HG03025 (cell line): ENCODE data around the gene YWHAQ.
"Not testable (repeated sequence)": the region's sequence is repeated elsewhere in the genome, so short reads cannot be mapped to it uniquely, and the experiment has no call there.

Experiments
- ATAC-seq: cut with Tn5 transposase; IDR thresholded peaks from one replicate; pipeline ENCODE4 v1.9.1; 2021; ENCODE audit warnings: mild to moderate bottlenecking, moderate library complexity; ENCODE audit not compliant: unreplicated experiment, low FRiP score

The YWHAQ gene

GRCh38 chr2:9556121-9556743, 74.6 kb downstream of the YWHAQ start:
- ATAC-seq: peak; percentile 23

GRCh38 chr2:9555297-9556120, 75.3 kb downstream of the YWHAQ start, which contains the start of gene ADAM17:
TSS of gene ADAM17 (minus strand) at chr2:9555830. CDS start at chr2:9555605, 225 bp downstream.
- peak; percentile 77 for ATAC-seq

GRCh38 chr2:9554921-9555296, 75.9 kb downstream of the YWHAQ start:
- no peak for ATAC-seq

GRCh38 chr2:9552219-9553178, 78.3 kb downstream of the YWHAQ start:
- ATAC-seq: no peak

- not testable (repeated sequence) for ATAC-seq
Observed at GRCh38 chr2:9550859-9551391, 79.9 kb downstream of the YWHAQ start.

- ATAC-seq: no peak
Observed at GRCh38 chr2:9549420-9549819, 81.4 kb downstream of the YWHAQ start.

- peak; percentile 43 for ATAC-seq
Observed at GRCh38 chr2:9548506-9548905, 82.3 kb downstream of the YWHAQ start.

GRCh38 chr2:9547262-9547991, 83.4 kb downstream of the YWHAQ start:
- no peak for ATAC-seq

- no peak for ATAC-seq
Observed at GRCh38 chr2:9545502-9545901, 85.3 kb downstream of the YWHAQ start.

GRCh38 chr2:9543557-9543956, 87.2 kb downstream of the YWHAQ start:
- no peak for ATAC-seq

GRCh38 chr2:9539531-9539930, 91.3 kb downstream of the YWHAQ start:
- no peak for ATAC-seq

- no peak for ATAC-seq
Observed at GRCh38 chr2:9538000-9538507, 92.7 kb downstream of the YWHAQ start.

GRCh38 chr2:9536504-9536903, 94.3 kb downstream of the YWHAQ start:
- no peak for ATAC-seq

- ATAC-seq: no peak
Observed at GRCh38 chr2:9535177-9535576, 95.6 kb downstream of the YWHAQ start.
